MM.1S (cell line): ENCODE data around the gene C10orf90.

Source experiments
- DNase-seq: peaks from one replicate; pipeline ENCODE4 v3.0.0-alpha.2; 2015
- H2AFZ ChIP-seq: fragments of 300-600 bp; sonication (generic); 2 replicates; pipeline ENCODE4 v1.6.0; 2016; ENCODE audit warnings: antibody characterized with exemption, low read length
- H3F3A ChIP-seq: fragments of 300-600 bp; sonication (generic); 2 replicates; pipeline ENCODE4 v1.6.1; 2016; ENCODE audit warnings: mild to moderate bottlenecking, antibody characterized with exemption, low read length, moderate library complexity, mixed read lengths; ENCODE audit not compliant: insufficient read depth
- H3K27ac ChIP-seq: fragments of 300-600 bp; sonication (generic); 2 replicates; pipeline ENCODE4 v1.5.1; 2016; ENCODE audit warnings: mild to moderate bottlenecking, low read length
- H3K27me3 ChIP-seq: fragments of 300-600 bp; sonication (generic); replicated peaks from 2 replicates; pipeline ENCODE4 v1.6.0; 2016; ENCODE audit warnings: low read length; ENCODE audit not compliant: insufficient read depth
- H3K36me3 ChIP-seq: fragments of 300-600 bp; sonication (generic); replicated peaks from 2 replicates; pipeline ENCODE4 v1.6.1; 2016; ENCODE audit warnings: mild to moderate bottlenecking, low read length, mixed read lengths; ENCODE audit not compliant: insufficient read depth
- H3K4me1 ChIP-seq: fragments of 300-600 bp; sonication (generic); 2 replicates; pipeline ENCODE4 v1.6.1; 2016; ENCODE audit warnings: low read length, mixed read lengths
- H3K4me2 ChIP-seq: fragments of 300-600 bp; sonication (generic); 2 replicates; pipeline ENCODE4 v1.6.0; 2016; ENCODE audit warnings: low read depth, low read length
- H3K4me3 ChIP-seq: fragments of 300-600 bp; sonication (generic); 2 replicates; pipeline ENCODE4 v1.5.1; 2016; ENCODE audit warnings: low read length, mixed read lengths
- H3K79me2 ChIP-seq: fragments of 300-600 bp; sonication (generic); 2 replicates; pipeline ENCODE4 v1.6.1; 2016; ENCODE audit warnings: mixed run types, low read length, mixed read lengths
- H3K9ac ChIP-seq: fragments of 300-600 bp; sonication (generic); 2 replicates; pipeline ENCODE4 v1.6.1; 2016; ENCODE audit warnings: low read length, mixed read lengths
- H3K9me2 ChIP-seq: fragments of 300-600 bp; sonication (generic); replicated peaks from 2 replicates; pipeline ENCODE4 v1.6.1; 2016; ENCODE audit warnings: mild to moderate bottlenecking, low read length, mixed read lengths; ENCODE audit not compliant: insufficient read depth
- H3K9me3 ChIP-seq: fragments of 300-600 bp; sonication (generic); replicated peaks from 2 replicates; pipeline ENCODE4 v1.6.1; 2016; ENCODE audit warnings: mild to moderate bottlenecking, low read length, mixed read lengths; ENCODE audit not compliant: insufficient read depth
- H4K20me1 ChIP-seq: fragments of 300-600 bp; sonication (generic); 2 replicates; pipeline ENCODE4 v1.6.1; 2016; ENCODE audit warnings: mild to moderate bottlenecking, low read length, moderate library complexity, mixed read lengths; ENCODE audit not compliant: insufficient read depth
- EZH2 ChIP-seq: fragments of 300-600 bp; sonication (generic); optimal IDR thresholded peaks from 2 replicates; pipeline ENCODE3; 2017; ENCODE audit warnings: low read depth, mild to moderate bottlenecking, antibody characterized with exemption, low read length, mixed read lengths
- EZH2phosphoT487 ChIP-seq: fragments of 300-600 bp; sonication (generic); IDR thresholded peaks from 2 replicates; pipeline ENCODE4 v1.6.1; 2018; ENCODE audit warnings: antibody characterized with exemption, low read length
- TF ChIP-seq, protein P1 (sequence below): fragments of 300-600 bp; sonication (generic); IDR thresholded peaks from 2 replicates; pipeline ENCODE4 v1.5.1; 2016; ENCODE audit warnings: antibody characterized with exemption, low read length, mixed read lengths

C10orf90 gene

DNA sequence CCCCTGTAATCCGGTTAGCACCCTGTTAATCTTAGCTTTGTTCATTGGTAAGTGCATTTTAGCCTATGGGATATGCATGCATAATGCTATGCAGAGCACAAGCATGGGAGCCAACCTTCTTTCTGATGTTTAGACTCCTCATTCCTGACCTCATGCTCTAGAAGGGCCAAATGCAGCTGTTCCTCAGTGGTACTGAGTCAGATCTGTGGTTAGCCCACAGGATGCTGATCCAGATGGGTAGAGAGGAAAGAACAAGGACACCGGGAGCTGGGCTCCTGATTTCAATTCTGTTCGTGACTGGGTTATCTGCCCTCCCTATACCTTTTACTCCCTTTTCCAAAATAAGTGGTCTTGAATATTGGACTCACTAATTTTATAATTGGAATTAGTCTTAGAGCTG lies 31.7 kb upstream of the C10orf90 start:
- Histone ChIP-seq H3K4me2 (no peak overlapping the region), H3K9ac (no peak overlapping the region), H3K27ac (no peak overlapping the region), H3K4me1 (no peaks in the 10 kb centered on the region), H3K79me2 (no peaks in the 10 kb centered on the region), H3K9me2 (no peaks in the 10 kb centered on the region), H3K27me3 (no peaks in the 10 kb centered on the region), H3F3A (no peaks in the 10 kb centered on the region), H3K36me3 (no peaks in the 10 kb centered on the region), H4K20me1 (no peaks in the 10 kb centered on the region), H2AFZ (no peak overlapping the region), H3K4me3 (no peak overlapping the region), H3K9me3 (no peaks in the 10 kb centered on the region)
- TF ChIP-seq EZH2: no peak
- no peak for TF ChIP-seq EZH2phosphoT487
- TF ChIP-seq, protein P1, sequence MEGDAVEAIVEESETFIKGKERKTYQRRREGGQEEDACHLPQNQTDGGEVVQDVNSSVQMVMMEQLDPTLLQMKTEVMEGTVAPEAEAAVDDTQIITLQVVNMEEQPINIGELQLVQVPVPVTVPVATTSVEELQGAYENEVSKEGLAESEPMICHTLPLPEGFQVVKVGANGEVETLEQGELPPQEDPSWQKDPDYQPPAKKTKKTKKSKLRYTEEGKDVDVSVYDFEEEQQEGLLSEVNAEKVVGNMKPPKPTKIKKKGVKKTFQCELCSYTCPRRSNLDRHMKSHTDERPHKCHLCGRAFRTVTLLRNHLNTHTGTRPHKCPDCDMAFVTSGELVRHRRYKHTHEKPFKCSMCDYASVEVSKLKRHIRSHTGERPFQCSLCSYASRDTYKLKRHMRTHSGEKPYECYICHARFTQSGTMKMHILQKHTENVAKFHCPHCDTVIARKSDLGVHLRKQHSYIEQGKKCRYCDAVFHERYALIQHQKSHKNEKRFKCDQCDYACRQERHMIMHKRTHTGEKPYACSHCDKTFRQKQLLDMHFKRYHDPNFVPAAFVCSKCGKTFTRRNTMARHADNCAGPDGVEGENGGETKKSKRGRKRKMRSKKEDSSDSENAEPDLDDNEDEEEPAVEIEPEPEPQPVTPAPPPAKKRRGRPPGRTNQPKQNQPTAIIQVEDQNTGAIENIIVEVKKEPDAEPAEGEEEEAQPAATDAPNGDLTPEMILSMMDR: no peak
- no peak for DNase-seq

DNA sequence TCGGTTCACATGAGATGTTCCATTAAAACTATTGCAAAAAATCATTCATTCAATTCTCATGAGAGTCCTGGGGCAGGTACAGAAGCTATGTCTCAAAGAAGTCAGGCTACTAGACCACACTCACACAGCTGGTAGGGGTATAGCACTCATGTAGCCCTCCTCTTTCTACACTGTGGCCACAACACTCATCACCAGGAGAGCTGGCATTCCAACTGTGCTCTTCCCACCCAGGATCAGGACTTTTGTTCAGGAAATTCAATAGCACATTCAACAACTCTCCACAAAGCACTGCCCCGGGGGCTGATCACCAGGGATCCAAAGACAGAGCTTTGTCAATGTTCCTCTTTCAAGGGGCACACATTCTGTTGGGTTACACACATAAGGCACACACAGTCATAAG lies 31.0 kb upstream of the C10orf90 start:
- H2AFZ ChIP-seq: no peak overlapping the region
- H3K4me1 ChIP-seq: no peaks in the 10 kb centered on the region
- no peaks in the 10 kb centered on the region for H3F3A ChIP-seq
- no peak overlapping the region for H3K4me3 ChIP-seq
- H3K9me3 ChIP-seq: no peaks in the 10 kb centered on the region
- no peak overlapping the region for H3K4me2 ChIP-seq
- H3K9ac ChIP-seq: no peak overlapping the region
- no peaks in the 10 kb centered on the region for H3K9me2 ChIP-seq
- no peaks in the 10 kb centered on the region for H3K79me2 ChIP-seq
- H4K20me1 ChIP-seq: no peaks in the 10 kb centered on the region
- no peaks in the 10 kb centered on the region for H3K27me3 ChIP-seq
- H3K36me3 ChIP-seq: no peaks in the 10 kb centered on the region
- TF ChIP-seq, protein P1: no peak
- no peak for TF ChIP-seq EZH2
- no peak for TF ChIP-seq EZH2phosphoT487
- DNase-seq: no peak
- H3K27ac ChIP-seq: no peak overlapping the region

DNA sequence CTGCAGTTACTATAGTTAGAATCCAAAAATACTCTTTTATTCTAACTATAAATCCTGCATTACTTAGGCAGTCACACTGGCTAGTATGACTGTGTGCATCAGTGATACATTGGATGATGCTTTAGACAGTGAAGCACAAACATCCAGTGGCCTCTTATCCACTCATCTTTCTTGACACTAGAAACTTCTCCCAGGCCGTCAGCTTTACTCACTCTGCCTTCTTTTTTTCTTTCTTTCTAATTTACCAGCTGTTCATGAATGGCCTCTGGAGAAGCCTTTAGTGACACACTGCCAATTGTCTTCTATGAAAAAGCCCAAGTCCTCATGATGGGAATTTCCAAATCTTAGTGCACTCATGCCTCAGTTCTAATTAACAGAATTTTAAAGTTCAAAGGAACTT lies 26.2 kb upstream of the C10orf90 start:
- Histone ChIP-seq H3K4me3 (no peak overlapping the region), H3K9ac (no peak overlapping the region), H3K27ac (no peak overlapping the region), H3F3A (no peaks in the 10 kb centered on the region), H3K27me3 (no peaks in the 10 kb centered on the region), H3K79me2 (no peaks in the 10 kb centered on the region), H3K4me1 (no peaks in the 10 kb centered on the region), H3K36me3 (no peaks in the 10 kb centered on the region), H3K9me3 (no peaks in the 10 kb centered on the region), H3K4me2 (no peak overlapping the region), H2AFZ (no peak overlapping the region), H4K20me1 (no peaks in the 10 kb centered on the region), H3K9me2 (no peaks in the 10 kb centered on the region)
- DNase-seq: no peak
- TF ChIP-seq EZH2 (no peak), EZH2phosphoT487 (no peak)
- TF ChIP-seq, protein P1: no peak
